Caco-2 (cell line): ENCODE measurements around the gene CPZ. TPM values are rescaled to one million over a fixed set of nuclear protein-coding genes. Genes with fewer than 3 reads are reported as not detected.

Experiments
- BruUV-seq: library from RNA; stranded (reverse); fragments of 400-500 nt; replicated peaks from 2 replicates; lab custom pipeline; 2021; lab: Mats Ljungman, UMichigan
- CTCF ChIA-PET: fragments of 300-600 bp; sonication (Branson Sonifier 250); formaldehyde crosslinking; loops from one replicate; lab custom pipeline; 2022; ENCODE audit warnings: antibody characterized with exemption; lab: Charles Lee
- POLR2A ChIA-PET: fragments of 300-600 bp; sonication (Branson Sonifier 250); formaldehyde crosslinking; loops from one replicate; lab custom pipeline; 2022; ENCODE audit warnings: antibody characterized with exemption; lab: Charles Lee
- DNase-seq, 2 experiments: peaks; one replicate each; pipeline versions ENCODE4 v3.0.0 to v3.0.0-alpha.2; 2020 to 2022
- H3K27me3 ChIP-seq: replicated peaks from 2 replicates; pipeline ENCODE4 v1.6.0; 2011; ENCODE audit warnings: low read length; ENCODE audit not compliant: control insufficient read depth, insufficient read depth
- H3K36me3 ChIP-seq: 2 replicates; pipeline ENCODE4 v1.5.1; 2011; ENCODE audit warnings: low read length; ENCODE audit not compliant: control insufficient read depth, insufficient read depth
- H3K4me1 ChIP-seq: fragments of 250-450 bp; sonication (Bioruptor Pico); 2 replicates; pipeline ENCODE4 v1.5.1; 2020; ENCODE audit warnings: mild to moderate bottlenecking
- H3K4me3 ChIP-seq: 2 replicates; pipeline ENCODE4 v1.5.1; 2011; ENCODE audit warnings: low read depth, mild to moderate bottlenecking, control low read depth, low read length
- H3K9me3 ChIP-seq: fragments of 250-450 bp; sonication (Bioruptor Pico); 2 replicates; pipeline ENCODE4 v1.5.1; 2020; ENCODE audit warnings: mild to moderate bottlenecking, moderate library complexity
- H3K27ac Mint-ChIP-seq: one replicate; pipeline ENCODE4 v1.8.0; 2022; ENCODE audit warnings: mixed read lengths; ENCODE audit not compliant: unreplicated experiment
- H3K27me3 Mint-ChIP-seq: one replicate; pipeline ENCODE4 v1.8.0; 2022; ENCODE audit warnings: mixed read lengths; ENCODE audit not compliant: insufficient read depth, unreplicated experiment
- H3K36me3 Mint-ChIP-seq: one replicate; pipeline ENCODE4 v1.8.0; 2022; ENCODE audit warnings: mild to moderate bottlenecking, mixed read lengths; ENCODE audit not compliant: insufficient read depth, unreplicated experiment
- H3K4me1 Mint-ChIP-seq: one replicate; pipeline ENCODE4 v1.8.0; 2022; ENCODE audit warnings: low read depth, mixed read lengths; ENCODE audit not compliant: unreplicated experiment
- H3K4me3 Mint-ChIP-seq: one replicate; pipeline ENCODE4 v1.8.0; 2022; ENCODE audit warnings: mild to moderate bottlenecking, moderate library complexity, mixed read lengths; ENCODE audit not compliant: unreplicated experiment
- H3K9me3 Mint-ChIP-seq: one replicate; pipeline ENCODE4 v1.8.0; 2022; ENCODE audit warnings: mixed read lengths; ENCODE audit not compliant: unreplicated experiment
- CTCF ChIP-seq, 2 experiments: fragments of 200-600 bp in 1 of 2; IDR thresholded peaks; 1 replicate in 1 of 2; 2 replicates in 1 of 2; pipeline versions ENCODE4 v1.5.1 to v1.8.0; 2011 to 2022; ENCODE audit warnings: antibody characterized with exemption in 1 of 2, control low read depth in 1 of 2, inconsistent platforms in 1 of 2, low read depth in 1 of 2, low read length in 1 of 2, mild to moderate bottlenecking in 1 of 2, moderate library complexity in 1 of 2; ENCODE audit not compliant: insufficient read depth in 1 of 2, severe bottlenecking in 1 of 2, unreplicated experiment in 1 of 2
- intact Hi-C: fragments of 100-400 bp; cut with micrococcal nuclease; formaldehyde crosslinking; loops from one replicate; pipeline ENCODE4 v1.10.0; 2022; ENCODE audit not compliant: unreplicated experiment
- total RNA-seq: library from RNA; stranded (reverse); gene quantifications from 2 replicates; pipeline ENCODE4 v1.2.3, GENCODE V29; 2022

The CPZ gene
- total RNA-seq, 1 experiment from 2014 or later, result 7.7 TPM

- H3K4me3 Mint-ChIP-seq, result no peak overlapping the region
- peaks cover 15% of the 10 kb centered on the region for H3K4me1 Mint-ChIP-seq
- intact Hi-C loops, result no loop called here
- POLR2A ChIA-PET, result no interaction called here
- no peak overlapping the region for H3K4me3 ChIP-seq
- H3K9me3 Mint-ChIP-seq, result no peaks in the 10 kb centered on the region
- H3K4me1 ChIP-seq, result peaks cover 24% of the 10 kb centered on the region
- BruUV-seq, result no TSS peak
- no peak for TF ChIP-seq CTCF (IDR thresholded peaks at IDR 0.05; ENCODE audit: insufficient read depth in 1 of 2, low read depth in 1 of 2, low read length in 1 of 2, severe bottlenecking in 1 of 2, unreplicated experiment in 1 of 2)
- H3K36me3 Mint-ChIP-seq, result no peaks in the 10 kb centered on the region
- no peak overlapping the region for H3K27ac Mint-ChIP-seq
- no peak for DNase-seq
- H3K9me3 ChIP-seq, result no peaks in the 10 kb centered on the region
- no peaks in the 10 kb centered on the region for H3K36me3 ChIP-seq
- no peaks in the 10 kb centered on the region for H3K27me3 Mint-ChIP-seq
- no peaks in the 10 kb centered on the region for H3K27me3 ChIP-seq
- CTCF ChIA-PET, result no interaction called here
These were observed 48.3 kb upstream of the CPZ start for GRCh38 chr4:8544282-8544681.

GRCh38 chr4:8544741-8545438 lies 47.7 kb upstream of the CPZ start:
- no peaks in the 10 kb centered on the region for H3K36me3 Mint-ChIP-seq
- H3K9me3 ChIP-seq, result no peaks in the 10 kb centered on the region
- no peak overlapping the region for H3K4me3 Mint-ChIP-seq
- H3K27ac Mint-ChIP-seq, result peak overlapping the region; percentile 84
- H3K9me3 Mint-ChIP-seq, result no peaks in the 10 kb centered on the region
- no TSS peak for BruUV-seq
- H3K27me3 ChIP-seq, result no peaks in the 10 kb centered on the region
- H3K4me1 ChIP-seq, result peaks cover 24% of the 10 kb centered on the region
- H3K4me3 ChIP-seq, result no peak overlapping the region
- no peak for DNase-seq
- no peak for TF ChIP-seq CTCF (IDR thresholded peaks at IDR 0.05; ENCODE audit: insufficient read depth in 1 of 2, low read depth in 1 of 2, low read length in 1 of 2, severe bottlenecking in 1 of 2, unreplicated experiment in 1 of 2)
- intact Hi-C loops, result no loop called here
- no peaks in the 10 kb centered on the region for H3K36me3 ChIP-seq
- ChIA-PET CTCF (no interaction called here), POLR2A (no interaction called here)
- peaks cover 15% of the 10 kb centered on the region for H3K4me1 Mint-ChIP-seq
- H3K27me3 Mint-ChIP-seq, result no peaks in the 10 kb centered on the region

- no peak for DNase-seq
These were observed 47.2 kb upstream of the CPZ start for GRCh38 chr4:8545439-8545765.

More at GRCh38 chr4:8545439-8545765, 47.2 kb upstream of the CPZ start:
- Histone ChIP-seq H3K4me1 (peaks cover 24% of the 10 kb centered on the region), H3K27me3 (no peaks in the 10 kb centered on the region), H3K4me3 (no peak overlapping the region), H3K36me3 (no peaks in the 10 kb centered on the region), H3K9me3 (no peaks in the 10 kb centered on the region)
- Mint-ChIP-seq H3K9me3 (no peaks in the 10 kb centered on the region), H3K4me3 (no peak overlapping the region), H3K27me3 (no peaks in the 10 kb centered on the region), H3K27ac (peak overlapping the region; percentile 84), H3K36me3 (no peaks in the 10 kb centered on the region), H3K4me1 (peaks cover 15% of the 10 kb centered on the region)
- POLR2A ChIA-PET, result no interaction called here
- no peak for TF ChIP-seq CTCF (IDR thresholded peaks at IDR 0.05; ENCODE audit: insufficient read depth in 1 of 2, low read depth in 1 of 2, low read length in 1 of 2, severe bottlenecking in 1 of 2, unreplicated experiment in 1 of 2)
- BruUV-seq, result no TSS peak
- CTCF ChIA-PET, result no interaction called here
- intact Hi-C loops, result no loop called here
